Measurements from ENCODE around the gene PCNX2. TPM values are rescaled to one million over a fixed set of nuclear protein-coding genes. Genes with fewer than 3 reads are reported as not detected.

The PCNX2 gene
- total and polyA plus RNA-seq, 10 of the 15 experiments (the other 5 are each of a cell fraction or from before 2014, with no cell fraction given), result 2.1 to 16.4 (median 8.1) TPM

GRCh38 chr1:233193741-233194140, 101.8 kb downstream of the PCNX2 start:
- Histone ChIP-seq H3K36me3 (ENCODE audit: control insufficient read depth in 2 of 2, insufficient read depth in 2 of 2, low read length in 1 of 2) (no peaks in the 10 kb centered on the region), H3K4me2 (ENCODE audit: control insufficient read depth, insufficient read depth) (no peak overlapping the region), H4K20me1 (ENCODE audit: control insufficient read depth, insufficient read depth) (no peaks in the 10 kb centered on the region), H3K27ac (ENCODE audit: control insufficient read depth, insufficient read depth) (no peak overlapping the region), H3K4me1 (ENCODE audit: control insufficient read depth, insufficient read depth, low read length) (no peaks in the 10 kb centered on the region), H3K27me3 (replicated peaks in 1 of 2; ENCODE audit: control insufficient read depth in 2 of 2, insufficient read depth in 2 of 2, low read length in 1 of 2) (no peaks in the 10 kb centered on the region), H3K9me3 (replicated peaks; ENCODE audit: control insufficient read depth, insufficient read depth, low read length) (no peaks in the 10 kb centered on the region), H2AFZ (ENCODE audit: control insufficient read depth, low read depth, low read length) (no peak overlapping the region), H3K79me2 (ENCODE audit: control insufficient read depth, insufficient read depth, low read length) (no peaks in the 10 kb centered on the region), H3K9ac (ENCODE audit: control insufficient read depth, insufficient read depth, low read length) (no peak overlapping the region), H3K4me3 (no peak overlapping the region)
- ChIA-PET RAD21 (ENCODE audit: unreplicated experiment) (no interaction called here), CTCF (interaction anchor here (1.5 kb wide), 1 partner anchor 31 kb away, joined by 3 read pairs; no protein-coding TSS in a partner anchor), SMC1A (ENCODE audit: uncharacterized antibody, unreplicated experiment) (interaction anchor here (0.7 kb wide), 1 partner anchor 17 kb away, joined by 3 read pairs; no protein-coding TSS in a partner anchor), POLR2A (no interaction called here)
- TF ChIP-seq ATF7 (IDR thresholded peaks at IDR 0.05; ENCODE audit: low read depth), result no peak
- TF ChIP-seq E2F4 (IDR thresholded peaks at IDR 0.05; ENCODE audit: low read depth, low read length), result no peak
- no peak for TF ChIP-seq USF1 (IDR thresholded peaks at IDR 0.05; ENCODE audit: borderline replicate concordance, extremely low read length, insufficient read depth, low read depth, low read length)
- no peak for TF ChIP-seq RB1 (IDR thresholded peaks at IDR 0.05; ENCODE audit: borderline replicate concordance)
- no peak for TF ChIP-seq IKZF1 (conservative IDR thresholded peaks at IDR 0.05)
- no peak for TF ChIP-seq NFXL1 (IDR thresholded peaks at IDR 0.05; ENCODE audit: borderline replicate concordance)
- TF ChIP-seq ESRRA (IDR thresholded peaks at IDR 0.05; ENCODE audit: low read length), result no peak
- no peak for TF ChIP-seq SRF (IDR thresholded peaks at IDR 0.05; ENCODE audit: low read depth in 2 of 2, low read length in 2 of 2)
- TF ChIP-seq MEF2A (IDR thresholded peaks at IDR 0.05; ENCODE audit: insufficient read depth, low read depth, low read length), result no peak
- no peak for ATAC-seq
- in situ Hi-C loops (cut with MboI), result no loop called here
- FAIRE-seq, result no peak
- BruUV-seq (replicated peaks), result no TSS peak
- DNase-seq (ENCODE audit: low read depth, low spot score), result no peak
- intact Hi-C loops (cut with micrococcal nuclease; ENCODE audit: unreplicated experiment), result no loop called here
- 77% methylated on average over 3 of the region's 3 CpGs for WGBS (ENCODE audit: insufficient coverage, insufficient replicate concordance, low lambda C conversion rate, missing lambda C conversion rate)

Measured in GM12878 (cell line).